Right lobe of liver (tissue), 6 donors: ENCODE results near the gene MARCHF5. TPM values are rescaled to one million over a fixed set of nuclear protein-coding genes. Genes with fewer than 3 reads are reported as not detected.

Source experiments
- ATAC-seq, 4 donors: fragments of 200-7000 bp; cut with Tn5 transposase; one replicate each; pipeline ENCODE4 v1.9.1; 2020; ENCODE audit warnings: mild to moderate bottlenecking in 4 of 4, moderate library complexity in 4 of 4
- DNase-seq, 3 donors: peaks; one replicate each; pipeline ENCODE4 v3.0.0-alpha.2; 2020
- H3K27ac ChIP-seq, 3 donors: fragments of 200-600 bp; one replicate each; pipeline ENCODE4 v1.8.0; 2022
- H3K27me3 ChIP-seq, 2 donors: fragments of 200-600 bp; one replicate each; pipeline ENCODE4 v1.8.0; 2022
- H3K36me3 ChIP-seq, 4 donors: fragments of 200-600 bp; sonication (generic) in 1 of 4; one replicate each; pipeline versions ENCODE4 v1.5.1 to v1.8.0; 2017 to 2022; ENCODE audit warnings: control low read depth in 1 of 4
- H3K4me1 ChIP-seq, 4 donors: fragments of 200-600 bp; sonication (generic) in 1 of 4; one replicate each; pipeline versions ENCODE4 v1.5.1 to v1.8.0; 2017 to 2022; ENCODE audit warnings: control low read depth in 1 of 4
- H3K4me3 ChIP-seq, 3 donors: fragments of 200-600 bp; one replicate each; pipeline ENCODE4 v1.8.0; 2022
- H3K9me3 ChIP-seq, 4 donors: fragments of 200-600 bp; sonication (generic) in 1 of 4; one replicate each; pipeline versions ENCODE4 v1.5.1 to v1.8.0; 2017 to 2022; ENCODE audit warnings: control low read depth in 1 of 4
- POLR2A ChIP-seq: fragments of 450-650 bp; IDR thresholded peaks from one replicate; pipeline ENCODE4 v1.6.1; 2017; ENCODE audit warnings: antibody characterized with exemption, mild to moderate bottlenecking
- WGBS: methylation state at CpG from one replicate; pipeline ENCODE4 v1.1.6; 2018; ENCODE audit warnings: low coverage, low lambda C conversion rate; ENCODE audit not compliant: insufficient coverage; ENCODE audit errors: missing lambda C conversion rate; 5-methylcytosine and 5-hydroxymethylcytosine counted together
- intact Hi-C, 2 donors: fragments of 100-400 bp; cut with DNase I; formaldehyde crosslinking; loops; one replicate each; pipeline versions ENCODE4 v1.11.2 to v1.14.1; 2022
- total RNA-seq, 6 experiments: library from RNA; depleted of rRNA in 2 of 6; stranded (reverse); fragments of >200 nt in 2 of 6; fragmentation: NEBNext Ultra II Directional in 3 of 6; extraction: Animal tissue kit (Norgen Biotek cat#: 25700) in 3 of 6; gene quantifications; one replicate each; pipeline versions ENCODE4 v1.1.0 to v1.2.4, GENCODE V29; 2016 to 2023
- TF ChIP-seq, protein P1 (sequence below), 4 donors: fragments of 200-600 bp in 3 of 4; fragments of 450-650 bp in 1 of 4; IDR thresholded peaks; one replicate each; pipeline versions ENCODE4 v1.5.1 to v1.8.0; 2016 to 2022; ENCODE audit warnings: antibody characterized with exemption in 4 of 4, mild to moderate bottlenecking in 2 of 4
- donor health status: DM: no; HTN: yes; CAD: no.
- donor health status: DM: no; HTN: no; CAD: no.
- donor health status: DM: no; HTN: no; CAD: no.
- donor health status: DM: no; HTN: yes; CAD: no.
- donor health status: DM: no; HTN: yes; CAD: no.

MARCHF5 gene
- total RNA-seq, 6 experiments from 2014 or later = 14.6 to 26.5 (median 23.8) TPM

DNA sequence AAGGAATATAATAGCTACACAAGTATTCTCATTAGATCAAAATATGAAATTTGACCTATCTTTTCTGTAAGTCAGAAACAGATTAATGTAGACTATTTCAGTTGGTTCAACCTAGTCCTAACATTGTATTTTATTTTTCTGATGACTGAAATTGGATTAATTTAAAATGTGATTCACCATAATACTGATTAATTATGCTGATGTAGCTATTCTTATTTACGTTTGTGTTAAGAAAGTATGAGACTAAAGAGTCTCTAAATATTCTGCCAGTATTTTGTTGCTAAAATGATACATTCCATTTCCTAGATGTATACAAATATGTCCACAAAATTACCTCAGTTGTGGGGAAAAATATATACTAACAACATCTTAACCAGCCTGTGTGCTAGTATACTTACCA is 18.3 kb downstream of the MARCHF5 start:
- WGBS = 59% methylated on average over 1 of the region's 1 CpG
- intact Hi-C loops = no loop called here

DNA sequence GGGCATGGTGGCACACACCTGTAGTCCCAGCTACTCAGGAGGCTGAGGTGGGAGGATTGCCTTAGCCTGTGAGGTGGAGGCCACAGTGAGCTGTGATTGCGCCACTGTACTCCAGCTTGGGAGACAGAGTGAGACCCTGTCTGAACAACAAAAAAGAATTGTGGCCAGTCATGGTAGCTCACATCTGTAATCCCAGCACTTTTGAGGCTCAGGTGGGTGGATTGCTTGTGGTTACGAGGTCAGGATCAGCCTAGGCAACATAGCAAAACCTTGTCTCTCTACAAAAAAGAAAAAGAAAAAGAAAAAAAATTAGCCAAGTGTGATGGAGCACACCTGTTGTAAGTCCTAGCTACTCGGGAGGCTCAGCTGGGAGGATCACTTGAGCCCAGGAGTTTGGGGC is 22.8 kb downstream of the MARCHF5 start:
- no peak for ATAC-seq
- no peak overlapping the region for H3K4me3 ChIP-seq
- no peaks in the 10 kb centered on the region for H3K4me1 ChIP-seq
- H3K36me3 ChIP-seq = peaks cover 0 to 4% (median 0%) of the 10 kb centered on the region in 4 donors
- no peak for TF ChIP-seq POLR2A
- TF ChIP-seq, protein P1, sequence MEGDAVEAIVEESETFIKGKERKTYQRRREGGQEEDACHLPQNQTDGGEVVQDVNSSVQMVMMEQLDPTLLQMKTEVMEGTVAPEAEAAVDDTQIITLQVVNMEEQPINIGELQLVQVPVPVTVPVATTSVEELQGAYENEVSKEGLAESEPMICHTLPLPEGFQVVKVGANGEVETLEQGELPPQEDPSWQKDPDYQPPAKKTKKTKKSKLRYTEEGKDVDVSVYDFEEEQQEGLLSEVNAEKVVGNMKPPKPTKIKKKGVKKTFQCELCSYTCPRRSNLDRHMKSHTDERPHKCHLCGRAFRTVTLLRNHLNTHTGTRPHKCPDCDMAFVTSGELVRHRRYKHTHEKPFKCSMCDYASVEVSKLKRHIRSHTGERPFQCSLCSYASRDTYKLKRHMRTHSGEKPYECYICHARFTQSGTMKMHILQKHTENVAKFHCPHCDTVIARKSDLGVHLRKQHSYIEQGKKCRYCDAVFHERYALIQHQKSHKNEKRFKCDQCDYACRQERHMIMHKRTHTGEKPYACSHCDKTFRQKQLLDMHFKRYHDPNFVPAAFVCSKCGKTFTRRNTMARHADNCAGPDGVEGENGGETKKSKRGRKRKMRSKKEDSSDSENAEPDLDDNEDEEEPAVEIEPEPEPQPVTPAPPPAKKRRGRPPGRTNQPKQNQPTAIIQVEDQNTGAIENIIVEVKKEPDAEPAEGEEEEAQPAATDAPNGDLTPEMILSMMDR (IDR thresholded peaks at IDR 0.05) = no peak
- H3K9me3 ChIP-seq = no peaks in the 10 kb centered on the region
- no peaks in the 10 kb centered on the region for H3K27me3 ChIP-seq
- 94% methylated on average over 2 of the region's 3 CpGs for WGBS
- H3K27ac ChIP-seq = no peak overlapping the region
- intact Hi-C loops = no loop called here
- DNase-seq = no peak

More for the DNA sequence above, 18.3 kb downstream of the MARCHF5 start:
- H3K27me3 ChIP-seq = no peaks in the 10 kb centered on the region
- no peaks in the 10 kb centered on the region for H3K9me3 ChIP-seq
- TF ChIP-seq, protein P1 (IDR thresholded peaks at IDR 0.05) = no peak
- TF ChIP-seq POLR2A = no peak
- peaks cover 0 to 4% (median 0%) of the 10 kb centered on the region in 4 donors for H3K36me3 ChIP-seq
- DNase-seq = no peak
- H3K27ac ChIP-seq = no peak overlapping the region
- no peaks in the 10 kb centered on the region for H3K4me1 ChIP-seq
- no peak overlapping the region for H3K4me3 ChIP-seq
- no peak for ATAC-seq

DNA sequence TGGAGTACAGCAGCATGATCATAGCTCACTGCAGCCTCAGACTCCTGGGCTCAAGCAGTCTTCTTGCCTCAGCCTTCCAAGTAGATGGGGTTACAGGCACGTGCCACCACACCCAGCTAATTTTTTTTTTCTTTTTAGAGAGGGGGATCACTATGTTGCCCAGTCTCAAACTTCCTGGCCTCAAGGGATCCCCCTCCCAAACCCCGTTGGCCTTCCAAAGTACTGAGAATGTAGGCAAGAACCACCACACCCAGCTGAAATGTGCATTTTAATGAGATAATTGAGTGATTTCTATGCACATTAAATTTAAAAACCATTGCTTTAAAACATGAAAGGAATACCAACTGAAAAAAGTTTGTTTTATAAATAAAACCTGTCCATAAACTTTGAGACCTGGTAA is 25.6 kb downstream of the MARCHF5 start:
- 91% methylated on average over 2 of the region's 2 CpGs for WGBS

DNA sequence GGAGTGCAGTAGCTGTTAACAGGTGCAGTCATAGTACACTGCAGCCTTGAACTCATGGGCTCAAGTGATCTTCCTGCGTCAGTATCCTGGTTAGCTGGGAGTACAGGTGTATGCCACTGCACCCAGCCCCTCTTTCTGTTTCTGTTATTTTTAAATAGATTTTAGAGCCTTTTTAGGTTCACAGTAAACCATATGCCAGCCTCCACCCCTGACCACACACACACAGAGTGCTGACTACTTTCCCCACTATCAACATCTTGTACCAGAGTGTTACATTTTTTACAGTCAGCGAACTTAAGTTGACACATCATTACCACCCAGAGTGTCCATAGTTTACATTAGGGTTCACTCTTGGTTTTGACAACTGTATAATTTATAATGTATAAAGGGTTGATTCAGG is 32.1 kb downstream of the MARCHF5 start:
- Histone ChIP-seq H3K4me3 (no peak overlapping the region), H3K9me3 (no peaks in the 10 kb centered on the region), H3K36me3 (no peaks in the 10 kb centered on the region), H3K4me1 (peaks cover 0 to 10% (median 3%) of the 10 kb centered on the region in 4 donors), H3K27ac (no peak overlapping the region), H3K27me3 (no peaks in the 10 kb centered on the region)
- DNase-seq (no peak), ATAC-seq (no peak)
- 91% methylated on average over 2 of the region's 2 CpGs for WGBS
- TF ChIP-seq, protein P1 (IDR thresholded peaks at IDR 0.05) = no peak
- no peak for TF ChIP-seq POLR2A
- intact Hi-C loops = no loop called here

More for the DNA sequence above, 25.6 kb downstream of the MARCHF5 start:
- intact Hi-C loops = no loop called here
- DNase-seq (no peak), ATAC-seq (no peak)
- Histone ChIP-seq H3K36me3 (peaks cover 0 to 4% (median 0%) of the 10 kb centered on the region in 4 donors), H3K4me1 (no peaks in the 10 kb centered on the region), H3K9me3 (no peaks in the 10 kb centered on the region), H3K4me3 (no peak overlapping the region), H3K27me3 (no peaks in the 10 kb centered on the region), H3K27ac (no peak overlapping the region)
- TF ChIP-seq, protein P1 (IDR thresholded peaks at IDR 0.05) = no peak
- TF ChIP-seq POLR2A = no peak
